Stimulated activated CD4-positive, alpha-beta T cell treated with anti-CD3 and anti-CD28 coated beads, Interleukin-4, amount 100 ng/mL, for 48 hours (primary cell): ENCODE results near the gene CD19.
"Not testable (repeated sequence)": the region's sequence is repeated elsewhere in the genome, so short reads cannot be mapped to it uniquely, and the experiment has no call there.

ENCODE experiments used
- DNase-seq, 2 donors: peaks; one replicate each; pipeline ENCODE4 v3.0.0-alpha.2; 2020; ENCODE audit warnings: low read depth in 2 of 2

The CD19 gene

GRCh38 chr16:28931801-28932225 is at the start of gene CD19:
Gene CD19 (plus strand): TSS chr16:28931971. CDS start chr16:28932001, 30 bp downstream.
- no peak for DNase-seq

GRCh38 chr16:28882551-28883160 is 49.1 kb upstream of the CD19 start:
- DNase-seq, result no peak

DNA sequence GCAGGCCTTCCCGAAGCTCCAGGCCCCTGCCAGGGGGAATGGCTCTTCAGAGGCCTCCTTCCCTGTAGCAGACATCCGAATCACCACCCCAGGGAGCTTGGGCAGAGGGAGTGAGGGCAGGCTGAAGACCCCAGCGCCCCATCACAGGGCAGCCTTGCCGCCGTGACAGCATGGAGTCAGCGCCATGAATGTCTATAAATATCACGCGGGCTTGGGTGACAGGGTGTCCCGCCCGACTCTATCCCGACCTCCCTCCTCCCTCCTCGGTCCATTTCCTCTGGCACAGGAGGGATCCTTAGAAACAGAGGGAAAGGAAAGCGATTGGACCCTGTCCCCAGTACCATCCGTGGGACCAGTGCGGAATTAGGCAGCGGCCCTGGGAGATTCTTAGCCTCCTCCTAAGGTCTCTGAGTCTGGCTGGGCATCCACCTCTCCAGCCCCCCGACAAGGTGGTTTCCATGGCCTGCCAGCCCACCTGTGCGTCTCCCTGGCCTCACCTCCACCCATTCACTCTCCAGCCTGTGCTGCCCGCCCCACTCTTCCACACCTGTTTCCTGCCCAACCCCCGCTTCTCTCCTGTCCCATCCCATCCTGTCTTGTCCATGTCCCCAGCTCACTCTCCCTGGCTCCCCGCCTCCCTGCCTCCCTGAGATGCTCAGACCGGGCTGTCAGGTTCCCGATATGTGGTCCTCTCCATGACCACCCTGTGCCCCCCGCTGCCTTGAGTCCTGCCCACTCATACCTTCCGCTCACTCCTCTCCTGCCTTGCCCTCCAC is 48.4 kb upstream of the CD19 start:
- no peak for DNase-seq

- DNase-seq, result no peak
Observed at GRCh38 chr16:28884045-28884444, 47.7 kb upstream of the CD19 start.

GRCh38 chr16:28886945-28887344 is 44.8 kb upstream of the CD19 start:
- DNase-seq, result no peak

DNA sequence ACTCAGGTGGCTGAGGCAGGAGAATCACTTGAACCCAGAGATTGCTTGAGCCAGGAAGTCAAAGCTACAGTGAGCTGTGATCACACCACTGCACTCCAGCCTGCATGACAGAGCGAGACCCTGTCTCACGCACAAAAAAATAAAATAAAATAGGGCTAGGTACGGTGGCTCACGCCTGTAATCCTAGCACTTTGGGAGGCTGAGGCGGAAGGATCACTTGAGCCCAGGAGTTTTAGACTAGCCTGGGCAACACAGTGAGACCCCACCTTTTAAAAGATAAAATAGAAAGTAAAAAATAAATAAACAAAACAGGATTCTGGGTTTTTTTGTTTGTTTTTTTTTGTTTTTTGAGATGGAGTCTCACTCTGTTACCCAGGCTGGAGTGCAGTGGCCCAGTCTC is 41.4 kb upstream of the CD19 start:
- not testable (repeated sequence) for DNase-seq

- no peak for DNase-seq
Observed at GRCh38 chr16:28891964-28892890, 39.5 kb upstream of the CD19 start.

DNA sequence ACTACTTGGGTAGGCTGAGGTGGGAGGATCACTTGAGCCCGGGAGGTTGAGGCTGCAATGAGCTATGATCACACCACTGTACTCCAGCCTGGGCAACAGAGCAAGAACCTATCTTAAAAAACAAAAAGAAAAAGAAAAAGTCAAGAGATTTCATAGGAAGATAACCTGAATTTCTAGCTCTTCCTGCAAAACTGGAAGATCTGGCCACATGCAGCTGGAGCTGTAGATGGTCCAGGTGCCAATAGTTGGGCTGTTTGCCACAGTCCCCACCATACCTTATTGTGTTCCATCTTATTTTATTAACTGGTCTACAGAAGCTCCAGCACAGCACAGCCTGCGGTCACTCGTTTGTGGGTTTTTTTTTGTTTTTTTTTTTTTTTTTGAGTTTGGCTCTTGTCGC is 38.5 kb upstream of the CD19 start:
- DNase-seq, result no peak

DNA sequence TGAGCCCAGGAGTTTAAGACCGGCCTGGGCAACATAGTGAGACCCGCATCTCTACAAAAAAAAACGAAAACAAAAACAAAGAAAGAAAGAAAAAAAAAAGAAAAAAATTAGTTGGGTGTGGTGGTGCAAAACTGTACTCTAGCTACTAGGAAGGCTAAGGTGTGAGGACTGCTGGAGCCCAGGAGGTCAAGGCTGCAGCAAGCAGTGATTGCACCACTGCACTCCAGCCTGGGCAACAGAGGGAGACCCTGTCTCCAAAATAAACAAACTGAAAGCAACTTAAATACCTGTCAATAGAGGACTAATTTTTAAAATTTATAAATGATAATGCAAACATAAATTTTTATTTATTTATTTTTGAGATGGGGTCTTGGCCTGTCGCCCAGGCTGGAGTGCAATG is 36.2 kb upstream of the CD19 start:
- no peak for DNase-seq

- no peak for DNase-seq
Observed at GRCh38 chr16:28897826-28898225, 33.9 kb upstream of the CD19 start.

GRCh38 chr16:28898266-28898665 is 33.5 kb upstream of the CD19 start:
- no peak for DNase-seq

GRCh38 chr16:28898942-28899341 is 32.8 kb upstream of the CD19 start:
- no peak for DNase-seq

DNA sequence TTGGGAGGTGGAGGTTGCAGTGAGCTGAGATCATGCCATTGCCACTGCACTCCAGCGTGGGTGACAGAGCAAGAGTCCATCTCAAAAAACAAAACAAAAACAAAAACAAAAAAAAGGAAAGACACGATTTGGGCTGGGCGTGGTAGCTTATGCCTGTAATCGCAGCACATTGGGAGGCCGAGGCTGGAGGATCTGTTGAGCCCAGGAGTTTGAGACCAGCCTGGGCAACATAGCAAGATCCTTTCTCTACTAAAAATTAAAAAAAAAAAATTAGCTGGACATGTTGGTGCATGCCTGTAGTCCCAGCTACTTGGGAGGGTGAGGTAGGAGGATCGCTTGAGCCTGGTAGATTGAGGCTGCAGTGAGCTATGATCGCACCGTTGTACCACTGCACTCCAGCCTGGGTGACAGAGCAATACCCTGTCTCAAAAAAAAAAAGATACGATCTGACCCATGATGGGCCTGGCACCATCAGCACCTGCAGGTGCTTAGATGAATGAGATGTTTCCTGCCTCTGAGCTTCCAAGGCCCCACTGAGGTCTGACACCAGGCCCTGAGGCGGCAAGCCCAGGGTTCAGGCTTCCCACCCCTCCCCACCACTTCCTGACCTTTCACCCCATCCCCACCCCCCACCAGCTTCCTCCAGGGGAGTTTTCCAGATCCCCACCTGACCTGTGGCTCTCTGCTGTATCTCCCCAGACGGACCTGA is 31.7 kb upstream of the CD19 start:
- DNase-seq, result no peak

GRCh38 chr16:28900601-28901000 is 31.2 kb upstream of the CD19 start:
- DNase-seq, result no peak

DNA sequence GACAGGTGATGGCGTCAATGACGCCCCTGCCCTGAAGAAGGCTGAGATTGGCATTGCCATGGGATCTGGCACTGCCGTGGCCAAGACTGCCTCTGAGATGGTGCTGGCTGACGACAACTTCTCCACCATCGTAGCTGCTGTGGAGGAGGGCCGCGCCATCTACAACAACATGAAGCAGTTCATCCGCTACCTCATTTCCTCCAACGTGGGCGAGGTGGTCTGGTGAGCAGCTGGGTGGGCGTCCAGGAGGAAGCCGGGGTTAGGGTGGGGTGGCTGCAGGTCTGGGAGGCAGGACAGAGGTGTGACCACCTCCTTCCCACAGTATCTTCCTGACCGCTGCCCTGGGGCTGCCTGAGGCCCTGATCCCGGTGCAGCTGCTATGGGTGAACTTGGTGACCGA is 29.9 kb upstream of the CD19 start:
- no peak for DNase-seq

GRCh38 chr16:28902909-28903308 is 28.9 kb upstream of the CD19 start:
- no peak for DNase-seq

DNA sequence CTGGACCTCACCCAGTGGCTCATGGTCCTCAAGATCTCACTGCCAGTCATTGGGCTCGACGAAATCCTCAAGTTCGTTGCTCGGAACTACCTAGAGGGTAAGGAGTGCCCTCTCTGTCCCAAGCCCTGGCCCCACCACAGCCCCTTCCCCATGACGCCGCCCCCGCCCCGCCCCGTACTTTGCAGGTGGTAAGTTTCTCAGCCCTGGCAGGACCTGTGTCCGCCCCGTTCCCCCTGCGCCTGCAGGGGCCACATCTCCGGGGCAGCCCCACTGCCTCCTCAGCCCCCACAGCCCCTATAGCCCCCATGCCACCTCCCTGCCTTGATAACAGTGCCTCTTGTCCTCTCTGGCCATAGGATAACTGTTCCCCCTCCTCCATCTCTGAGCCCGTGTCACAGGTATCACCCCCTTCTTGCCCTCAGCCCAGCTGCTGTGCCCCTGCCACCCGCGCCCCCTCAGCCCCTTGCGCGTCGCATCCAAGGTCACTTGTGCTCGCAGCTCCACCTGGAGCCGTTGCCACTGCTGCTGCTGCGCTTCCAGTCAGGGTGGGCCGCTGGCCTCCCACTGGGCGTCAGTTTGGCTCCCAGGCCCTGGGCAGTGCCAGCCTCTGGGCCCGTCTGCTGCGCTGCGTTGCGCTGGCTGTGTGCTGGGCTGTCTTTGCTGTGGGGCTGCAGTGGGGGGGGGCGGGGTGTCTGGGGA is 28.3 kb upstream of the CD19 start:
- DNase-seq, result no peak

GRCh38 chr16:28904363-28904762 is 27.4 kb upstream of the CD19 start:
- no peak for DNase-seq

- no peak for DNase-seq
Observed at GRCh38 chr16:28904828-28905227, 26.9 kb upstream of the CD19 start.

GRCh38 chr16:28905229-28905754 is 26.5 kb upstream of the CD19 start:
- no peak for DNase-seq

DNA sequence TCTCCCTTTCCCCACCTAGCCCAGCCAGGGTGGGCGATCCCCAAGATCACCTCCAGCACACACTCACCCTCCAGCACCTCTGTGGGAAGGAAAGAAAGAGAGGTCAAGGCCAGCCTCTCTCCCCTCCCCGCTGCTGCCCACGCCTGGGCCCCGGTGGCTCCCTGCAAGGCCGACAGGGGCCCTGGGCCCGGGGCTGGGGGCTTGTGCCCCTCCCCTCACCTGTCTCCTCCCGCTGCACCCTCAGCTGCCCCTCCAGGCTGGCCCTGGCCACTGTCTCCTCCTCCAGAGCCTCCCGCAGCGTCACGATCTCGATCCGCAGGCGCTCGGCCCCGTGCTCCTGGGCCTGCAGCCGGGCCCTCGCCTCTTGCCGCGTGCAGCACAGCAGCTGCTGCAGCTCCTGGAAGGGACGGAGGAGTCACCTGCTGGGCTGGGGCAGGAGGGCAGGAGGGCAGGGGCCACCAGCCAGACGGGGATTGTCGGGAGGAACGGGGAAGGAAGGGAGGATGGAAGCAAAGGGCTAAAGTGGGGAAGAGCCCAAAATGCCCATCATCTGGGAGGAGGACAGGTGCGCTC is 25.9 kb upstream of the CD19 start:
- no peak for DNase-seq
